Fibroblast of pulmonary artery (primary cell): ENCODE results near the gene GARNL3.

Source experiments
- DNase-seq: peaks from one replicate; pipeline ENCODE4 v3.0.0-alpha.2; 2010; ENCODE audit warnings: low read depth
- H3K4me3 ChIP-seq: replicated peaks from 2 replicates; pipeline ENCODE4 v1.5.1; 2011; ENCODE audit warnings: low read depth, mild to moderate bottlenecking, control low read depth, low read length, moderate library complexity
- TF ChIP-seq, protein P1 (sequence below): IDR thresholded peaks from 2 replicates; pipeline ENCODE4 v1.5.1; 2011; ENCODE audit warnings: mild to moderate bottlenecking, control low read depth, low read length, inconsistent platforms; ENCODE audit errors: missing control alignments

GARNL3 gene

DNA sequence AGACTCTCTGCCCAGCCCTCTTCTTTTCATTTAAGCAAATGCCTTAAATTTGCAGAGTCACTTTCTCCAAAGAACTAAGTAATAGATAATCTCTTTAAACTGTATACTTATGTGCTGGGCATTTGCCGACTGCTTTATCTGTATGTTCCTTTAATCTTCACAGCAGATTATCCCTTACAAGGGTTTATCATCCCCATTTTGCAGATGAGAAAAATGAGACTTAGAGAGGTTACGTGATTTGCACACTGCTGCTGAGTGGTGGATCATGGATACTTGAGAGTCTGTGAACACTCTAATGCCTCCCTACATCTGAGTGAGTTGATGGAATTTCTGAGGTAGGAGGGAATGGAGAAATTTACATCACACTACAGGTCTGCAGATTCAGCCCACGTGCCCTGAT, 163.8 kb downstream of the GARNL3 start:
- no peak overlapping the region for H3K4me3 ChIP-seq
- DNase-seq, result no peak
- TF ChIP-seq, protein P1, sequence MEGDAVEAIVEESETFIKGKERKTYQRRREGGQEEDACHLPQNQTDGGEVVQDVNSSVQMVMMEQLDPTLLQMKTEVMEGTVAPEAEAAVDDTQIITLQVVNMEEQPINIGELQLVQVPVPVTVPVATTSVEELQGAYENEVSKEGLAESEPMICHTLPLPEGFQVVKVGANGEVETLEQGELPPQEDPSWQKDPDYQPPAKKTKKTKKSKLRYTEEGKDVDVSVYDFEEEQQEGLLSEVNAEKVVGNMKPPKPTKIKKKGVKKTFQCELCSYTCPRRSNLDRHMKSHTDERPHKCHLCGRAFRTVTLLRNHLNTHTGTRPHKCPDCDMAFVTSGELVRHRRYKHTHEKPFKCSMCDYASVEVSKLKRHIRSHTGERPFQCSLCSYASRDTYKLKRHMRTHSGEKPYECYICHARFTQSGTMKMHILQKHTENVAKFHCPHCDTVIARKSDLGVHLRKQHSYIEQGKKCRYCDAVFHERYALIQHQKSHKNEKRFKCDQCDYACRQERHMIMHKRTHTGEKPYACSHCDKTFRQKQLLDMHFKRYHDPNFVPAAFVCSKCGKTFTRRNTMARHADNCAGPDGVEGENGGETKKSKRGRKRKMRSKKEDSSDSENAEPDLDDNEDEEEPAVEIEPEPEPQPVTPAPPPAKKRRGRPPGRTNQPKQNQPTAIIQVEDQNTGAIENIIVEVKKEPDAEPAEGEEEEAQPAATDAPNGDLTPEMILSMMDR, result no peak

DNA sequence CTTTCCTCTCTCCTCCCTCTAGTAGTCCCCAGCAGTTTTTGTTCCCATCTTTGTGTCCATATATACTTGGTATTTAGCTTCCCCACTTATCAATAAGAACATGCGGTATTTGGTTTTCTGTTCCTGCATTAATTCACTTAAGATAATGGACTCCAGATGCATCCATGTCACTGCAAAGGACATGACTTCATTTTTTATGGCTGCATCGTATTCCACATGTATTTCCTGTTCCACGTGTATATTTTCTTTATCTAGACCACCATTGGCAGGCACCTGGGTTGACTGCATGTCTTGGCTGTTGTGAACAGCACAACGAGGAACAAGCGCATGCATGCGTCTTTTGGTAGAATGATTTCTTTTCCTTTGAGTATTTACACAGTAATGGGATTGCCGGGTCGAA, 165.8 kb downstream of the GARNL3 start:
- DNase-seq, result no peak
- TF ChIP-seq, protein P1, result no peak

DNA sequence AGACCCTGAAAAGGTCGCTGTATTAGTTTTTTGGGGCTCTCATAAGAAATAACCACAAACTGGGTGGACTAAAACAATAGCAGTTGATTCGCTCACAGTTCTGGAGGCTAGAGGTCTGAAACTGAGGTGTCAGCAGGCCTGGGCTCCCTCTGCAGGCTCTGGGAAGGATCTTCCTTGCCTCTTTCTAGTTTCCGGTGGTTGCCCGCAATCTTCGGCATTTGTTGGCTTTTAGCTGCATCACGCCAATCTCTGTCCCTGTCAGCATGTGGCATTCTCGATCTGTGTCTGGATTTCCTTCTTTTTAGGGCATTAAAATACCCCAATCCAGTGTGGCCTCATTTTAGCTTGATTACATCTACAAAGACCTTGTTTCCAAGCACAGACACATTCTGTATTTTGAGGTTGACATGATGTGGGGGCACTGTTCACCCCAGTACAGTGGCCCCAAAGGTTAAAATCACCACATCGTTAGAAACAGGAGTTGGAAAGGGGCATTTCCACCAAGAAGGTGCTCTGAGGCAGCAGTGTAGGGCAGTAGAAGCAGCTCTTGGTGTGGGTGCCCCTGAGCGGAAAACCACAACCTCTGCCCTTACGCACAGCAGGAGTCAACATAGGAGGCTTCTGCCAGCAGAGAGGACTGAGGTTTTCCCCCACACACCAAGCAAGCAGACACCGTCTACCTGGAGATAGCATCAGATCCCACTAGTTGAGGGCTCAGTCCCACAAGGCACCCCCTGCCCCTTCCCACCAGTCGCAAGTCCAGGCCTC, 173.1 kb downstream of the GARNL3 start:
- no peak for DNase-seq
- H3K4me3 ChIP-seq, result no peak overlapping the region
- TF ChIP-seq, protein P1, result peak; percentile 1

More for the DNA sequence above, 165.8 kb downstream of the GARNL3 start:
- no peak overlapping the region for H3K4me3 ChIP-seq

DNA sequence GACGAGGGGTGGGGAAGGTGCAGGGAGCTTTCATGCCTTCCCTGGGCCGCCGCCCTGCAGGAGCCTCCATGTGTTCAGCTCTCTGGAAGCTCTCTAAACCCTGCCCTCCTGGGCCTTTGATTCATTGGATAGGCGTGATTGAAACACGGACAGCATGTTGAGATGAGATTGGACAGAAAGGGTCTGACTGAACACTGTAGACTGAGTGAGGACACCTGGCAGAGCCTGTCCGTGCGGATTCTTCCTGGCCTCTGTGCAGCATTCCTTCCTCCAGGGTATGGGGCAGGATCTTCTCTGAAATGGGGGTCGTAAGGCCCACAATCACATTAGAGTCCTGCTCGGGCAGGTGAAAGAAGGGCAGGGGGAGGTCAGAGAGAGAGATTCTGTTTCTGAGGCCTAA, 173.8 kb downstream of the GARNL3 start:
- no peak overlapping the region for H3K4me3 ChIP-seq
- DNase-seq, result no peak
- TF ChIP-seq, protein P1, result no peak
